RWPE2 (cell line): ENCODE measurements around the gene CORO7.

Source experiments
- ATAC-seq: fragments of 200-7000 bp; cut with Tn5 transposase; 3 replicates; pipeline ENCODE4 v1.9.1; 2021; ENCODE audit warnings: low read depth
- DNase-seq: peaks from one replicate; pipeline ENCODE4 v3.0.0-alpha.2; 2020; ENCODE audit warnings: low spot score
- H3K27ac ChIP-seq: fragments of 450-650 bp; 2 replicates; pipeline ENCODE4 v1.5.1; 2017; ENCODE audit warnings: mild to moderate bottlenecking; ENCODE audit not compliant: poor library complexity, severe bottlenecking
- H3K27me3 ChIP-seq: fragments of 250-450 bp; sonication (Bioruptor Pico); 2 replicates; pipeline ENCODE4 v1.5.1; 2021; ENCODE audit warnings: mild to moderate bottlenecking, moderate library complexity; ENCODE audit not compliant: insufficient read depth, poor library complexity, severe bottlenecking
- H3K36me3 ChIP-seq: fragments of 250-450 bp; sonication (Bioruptor Pico); 2 replicates; pipeline ENCODE4 v1.5.1; 2020; ENCODE audit warnings: low read depth, mild to moderate bottlenecking, moderate library complexity
- H3K4me1 ChIP-seq: fragments of 250-450 bp; sonication (Bioruptor Pico); 2 replicates; pipeline ENCODE4 v1.5.1; 2021; ENCODE audit warnings: mild to moderate bottlenecking, moderate library complexity; ENCODE audit not compliant: insufficient read depth, poor library complexity, severe bottlenecking
- H3K4me3 ChIP-seq: fragments of 250-450 bp; sonication (Bioruptor Pico); 2 replicates; pipeline ENCODE4 v1.5.1; 2021; ENCODE audit warnings: mild to moderate bottlenecking, moderate library complexity; ENCODE audit not compliant: severe bottlenecking
- H3K9me3 ChIP-seq: fragments of 250-450 bp; sonication (Bioruptor Pico); 2 replicates; pipeline ENCODE4 v1.5.1; 2021; ENCODE audit warnings: mild to moderate bottlenecking, moderate library complexity; ENCODE audit not compliant: severe bottlenecking
- CTCF ChIP-seq: fragments of 450-650 bp; IDR thresholded peaks from one replicate; pipeline ENCODE4 v1.5.1; 2017; ENCODE audit warnings: mild to moderate bottlenecking, moderate library complexity; ENCODE audit not compliant: poor library complexity, severe bottlenecking

The CORO7 gene

GRCh38 chr16:4450430-4450829, 34.0 kb upstream of the CORO7 start:
- ATAC-seq: no peak
- Histone ChIP-seq H3K27ac (no peak overlapping the region), H3K4me1 (no peaks in the 10 kb centered on the region), H3K9me3 (no peaks in the 10 kb centered on the region), H3K36me3 (peaks cover 81% of the 10 kb centered on the region), H3K4me3 (no peak overlapping the region), H3K27me3 (no peaks in the 10 kb centered on the region)
- no peak for DNase-seq
- no peak for TF ChIP-seq CTCF

GRCh38 chr16:4443986-4444385, 27.6 kb upstream of the CORO7 start:
- H3K36me3 ChIP-seq: peaks cover 89% of the 10 kb centered on the region
- DNase-seq: no peak

GRCh38 chr16:4443271-4443670, 26.9 kb upstream of the CORO7 start:
- no peaks in the 10 kb centered on the region for H3K9me3 ChIP-seq
- no peaks in the 10 kb centered on the region for H3K27me3 ChIP-seq
- no peak for ATAC-seq
- no peak overlapping the region for H3K27ac ChIP-seq
- DNase-seq: no peak
- no peak for TF ChIP-seq CTCF
- no peaks in the 10 kb centered on the region for H3K4me1 ChIP-seq
- no peak overlapping the region for H3K4me3 ChIP-seq
- peaks cover 89% of the 10 kb centered on the region for H3K36me3 ChIP-seq

More at GRCh38 chr16:4443986-4444385, 27.6 kb upstream of the CORO7 start:
- TF ChIP-seq CTCF: no peak
- ATAC-seq: no peak
- Histone ChIP-seq H3K4me1 (no peaks in the 10 kb centered on the region), H3K27ac (no peak overlapping the region), H3K4me3 (no peak overlapping the region), H3K27me3 (no peaks in the 10 kb centered on the region), H3K9me3 (no peaks in the 10 kb centered on the region)

GRCh38 chr16:4442371-4442770, 26.0 kb upstream of the CORO7 start:
- Histone ChIP-seq H3K9me3 (no peaks in the 10 kb centered on the region), H3K36me3 (peaks cover 94% of the 10 kb centered on the region), H3K4me3 (no peak overlapping the region), H3K4me1 (no peaks in the 10 kb centered on the region), H3K27ac (no peak overlapping the region), H3K27me3 (no peaks in the 10 kb centered on the region)
- DNase-seq (no peak), ATAC-seq (no peak)
- no peak for TF ChIP-seq CTCF

GRCh38 chr16:4437366-4437765, 21.0 kb upstream of the CORO7 start:
- no peaks in the 10 kb centered on the region for H3K9me3 ChIP-seq
- no peaks in the 10 kb centered on the region for H3K27me3 ChIP-seq
- no peak for DNase-seq
- no peaks in the 10 kb centered on the region for H3K4me1 ChIP-seq
- no peak for TF ChIP-seq CTCF
- H3K4me3 ChIP-seq: no peak overlapping the region
- no peak overlapping the region for H3K27ac ChIP-seq
- ATAC-seq: no peak
- H3K36me3 ChIP-seq: peaks cover 90% of the 10 kb centered on the region
